BE2C (cell line): ENCODE data around the gene ARHGAP24.

Experiments
- DNase-seq: peaks from one replicate; pipeline ENCODE4 v3.0.0-alpha.2; 2020
- H3K27me3 ChIP-seq: fragments of 250-450 bp; sonication (Bioruptor Pico); 2 replicates; pipeline ENCODE4 v1.5.1; 2020; ENCODE audit warnings: mild to moderate bottlenecking
- H3K36me3 ChIP-seq: fragments of 250-450 bp; sonication (Bioruptor Pico); 2 replicates; pipeline ENCODE4 v1.5.1; 2020; ENCODE audit warnings: mild to moderate bottlenecking
- H3K4me1 ChIP-seq: fragments of 250-450 bp; sonication (Bioruptor Pico); 2 replicates; pipeline ENCODE4 v1.5.1; 2020
- H3K4me3 ChIP-seq: 2 replicates; pipeline ENCODE4 v1.5.1; 2011; ENCODE audit warnings: low read depth, low read length
- H3K9me3 ChIP-seq: fragments of 250-450 bp; sonication (Bioruptor Pico); 2 replicates; pipeline ENCODE4 v1.5.1; 2020
- CTCF ChIP-seq: IDR thresholded peaks from 2 replicates; pipeline ENCODE4 v1.5.1; 2012; ENCODE audit warnings: mild to moderate bottlenecking, low read depth, low read length

ARHGAP24 gene

GRCh38 chr4:86026720-86027119, 551.8 kb downstream of the ARHGAP24 start:
- no peaks in the 10 kb centered on the region for H3K36me3 ChIP-seq
- no peaks in the 10 kb centered on the region for H3K27me3 ChIP-seq

GRCh38 chr4:86031927-86032326, 557.0 kb downstream of the ARHGAP24 start:
- Histone ChIP-seq H3K9me3 (no peaks in the 10 kb centered on the region), H3K4me3 (no peak overlapping the region), H3K36me3 (no peaks in the 10 kb centered on the region), H3K27me3 (no peaks in the 10 kb centered on the region), H3K4me1 (peaks cover 3% of the 10 kb centered on the region; the same call in 1 of the 2 replicates)
- no peak for DNase-seq
- TF ChIP-seq CTCF: no peak

More at GRCh38 chr4:86026720-86027119, 551.8 kb downstream of the ARHGAP24 start:
- no peaks in the 10 kb centered on the region for H3K9me3 ChIP-seq
- no peak overlapping the region for H3K4me3 ChIP-seq
- TF ChIP-seq CTCF: no peak
- DNase-seq: no peak
- no peaks in the 10 kb centered on the region for H3K4me1 ChIP-seq

DNA sequence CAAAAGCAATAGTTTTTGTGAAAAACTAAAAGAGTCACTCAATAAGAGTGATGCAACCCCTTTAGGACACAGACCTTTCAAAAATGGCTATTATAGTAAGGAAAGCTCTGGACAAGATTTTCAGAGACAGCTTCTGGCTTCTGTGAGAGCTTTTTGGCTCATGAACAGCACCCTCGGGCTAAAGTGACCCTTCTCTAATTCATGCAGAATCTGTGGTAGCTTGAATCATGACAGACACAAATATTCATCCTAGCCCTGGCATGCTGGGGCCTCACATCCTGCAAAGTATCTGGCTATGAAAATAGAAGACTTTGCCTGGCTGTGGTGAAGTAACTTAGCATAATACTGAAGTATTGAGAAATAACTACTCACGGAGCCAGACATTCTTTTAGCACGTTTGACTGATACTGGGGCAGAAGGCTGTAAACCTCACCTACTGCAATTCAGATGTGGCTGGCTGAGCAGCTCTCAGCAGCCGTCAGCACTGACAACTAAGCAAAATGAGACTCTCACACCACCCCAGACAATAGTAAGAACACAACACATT, 557.6 kb downstream of the ARHGAP24 start:
- H3K36me3 ChIP-seq: no peaks in the 10 kb centered on the region
- peak; percentile 35 for DNase-seq
- H3K4me1 ChIP-seq: peaks cover 3% of the 10 kb centered on the region; the same call in 1 of the 2 replicates
- H3K4me3 ChIP-seq: no peak overlapping the region
- no peaks in the 10 kb centered on the region for H3K9me3 ChIP-seq
- no peaks in the 10 kb centered on the region for H3K27me3 ChIP-seq
- no peak for TF ChIP-seq CTCF

DNA sequence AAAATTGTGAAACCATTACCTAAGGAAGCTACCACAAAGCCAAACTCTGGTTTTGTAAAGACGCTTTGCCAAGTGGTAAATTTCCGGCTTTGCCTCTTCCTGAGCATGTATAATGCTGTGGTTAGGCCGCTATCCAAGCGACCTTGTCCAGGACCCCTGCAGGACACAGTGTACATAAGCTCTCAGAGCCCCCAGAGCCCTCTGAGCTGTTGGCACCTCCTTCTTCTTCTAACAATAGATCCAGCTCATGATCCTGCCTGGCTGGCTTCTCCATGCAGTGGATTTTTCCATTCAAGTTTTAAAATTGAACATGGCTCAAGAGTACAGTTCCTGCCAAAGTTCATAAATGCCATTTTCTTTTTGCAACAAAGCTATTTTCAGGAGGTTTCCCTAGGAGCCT, 558.2 kb downstream of the ARHGAP24 start:
- no peak overlapping the region for H3K4me3 ChIP-seq
- H3K9me3 ChIP-seq: no peaks in the 10 kb centered on the region
- TF ChIP-seq CTCF: no peak
- no peaks in the 10 kb centered on the region for H3K36me3 ChIP-seq
- H3K27me3 ChIP-seq: no peaks in the 10 kb centered on the region
- peaks cover 3% of the 10 kb centered on the region; the same call in 1 of the 2 replicates for H3K4me1 ChIP-seq
- no peak for DNase-seq

DNA sequence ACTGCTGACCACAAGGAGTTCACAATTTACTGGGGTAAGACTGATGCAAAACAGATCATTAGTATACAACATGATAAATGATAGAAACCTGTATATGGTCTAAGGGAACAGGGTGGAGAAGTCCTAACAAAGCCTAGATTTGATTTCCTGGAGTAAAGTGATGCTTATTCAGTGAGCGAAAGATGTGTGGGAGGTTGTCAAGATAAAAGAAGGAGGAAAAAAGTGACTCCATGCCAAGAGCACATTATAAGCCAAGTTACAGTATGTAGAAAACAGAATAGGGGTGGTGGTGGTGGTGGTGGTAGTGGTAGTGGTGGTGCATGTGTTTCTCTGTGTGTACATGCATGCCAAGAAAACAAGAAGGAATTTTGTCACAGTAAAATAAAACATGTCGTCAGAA, 559.7 kb downstream of the ARHGAP24 start:
- Histone ChIP-seq H3K4me1 (peaks cover 3% of the 10 kb centered on the region; the same call in 1 of the 2 replicates), H3K36me3 (no peaks in the 10 kb centered on the region), H3K4me3 (no peak overlapping the region), H3K9me3 (no peaks in the 10 kb centered on the region), H3K27me3 (no peaks in the 10 kb centered on the region)
- no peak for TF ChIP-seq CTCF
- DNase-seq: no peak

DNA sequence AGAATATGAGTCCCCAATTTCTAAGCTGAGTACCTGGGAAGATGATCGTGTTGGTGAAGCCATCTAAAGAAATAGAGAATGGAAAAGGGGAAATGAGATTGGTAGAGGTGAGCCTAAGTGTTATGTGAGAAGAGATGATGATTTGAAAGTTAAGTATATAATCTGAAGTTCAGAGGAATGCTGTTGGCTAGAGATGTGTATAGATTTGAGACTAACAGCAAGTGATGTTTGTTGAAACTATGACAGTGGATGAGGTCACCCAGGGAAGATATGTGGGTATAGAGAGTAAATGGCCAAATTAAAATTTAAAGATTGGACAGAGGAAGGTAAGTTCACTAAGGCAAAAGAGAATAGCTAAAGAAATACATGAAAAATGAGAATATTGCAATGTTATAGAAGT, 560.7 kb downstream of the ARHGAP24 start:
- Histone ChIP-seq H3K4me3 (no peak overlapping the region), H3K36me3 (no peaks in the 10 kb centered on the region), H3K27me3 (no peaks in the 10 kb centered on the region), H3K4me1 (peaks cover 3% of the 10 kb centered on the region; the same call in 1 of the 2 replicates), H3K9me3 (no peaks in the 10 kb centered on the region)
- DNase-seq: no peak
- no peak for TF ChIP-seq CTCF
